CD4-positive, alpha-beta T cell treated with Interleukin-6 at 100 ng/mL for 8 hours (primary cell): ENCODE measurements around the gene DSG4.
"Not testable (repeated sequence)": the region's sequence is repeated elsewhere in the genome, so short reads cannot be mapped to it uniquely, and the experiment has no call there.

ENCODE experiments used
- DNase-seq: peaks from one replicate; pipeline ENCODE4 v3.0.0-alpha.2; 2020; ENCODE audit warnings: mixed read lengths, low spot score

DSG4 gene, protein sequence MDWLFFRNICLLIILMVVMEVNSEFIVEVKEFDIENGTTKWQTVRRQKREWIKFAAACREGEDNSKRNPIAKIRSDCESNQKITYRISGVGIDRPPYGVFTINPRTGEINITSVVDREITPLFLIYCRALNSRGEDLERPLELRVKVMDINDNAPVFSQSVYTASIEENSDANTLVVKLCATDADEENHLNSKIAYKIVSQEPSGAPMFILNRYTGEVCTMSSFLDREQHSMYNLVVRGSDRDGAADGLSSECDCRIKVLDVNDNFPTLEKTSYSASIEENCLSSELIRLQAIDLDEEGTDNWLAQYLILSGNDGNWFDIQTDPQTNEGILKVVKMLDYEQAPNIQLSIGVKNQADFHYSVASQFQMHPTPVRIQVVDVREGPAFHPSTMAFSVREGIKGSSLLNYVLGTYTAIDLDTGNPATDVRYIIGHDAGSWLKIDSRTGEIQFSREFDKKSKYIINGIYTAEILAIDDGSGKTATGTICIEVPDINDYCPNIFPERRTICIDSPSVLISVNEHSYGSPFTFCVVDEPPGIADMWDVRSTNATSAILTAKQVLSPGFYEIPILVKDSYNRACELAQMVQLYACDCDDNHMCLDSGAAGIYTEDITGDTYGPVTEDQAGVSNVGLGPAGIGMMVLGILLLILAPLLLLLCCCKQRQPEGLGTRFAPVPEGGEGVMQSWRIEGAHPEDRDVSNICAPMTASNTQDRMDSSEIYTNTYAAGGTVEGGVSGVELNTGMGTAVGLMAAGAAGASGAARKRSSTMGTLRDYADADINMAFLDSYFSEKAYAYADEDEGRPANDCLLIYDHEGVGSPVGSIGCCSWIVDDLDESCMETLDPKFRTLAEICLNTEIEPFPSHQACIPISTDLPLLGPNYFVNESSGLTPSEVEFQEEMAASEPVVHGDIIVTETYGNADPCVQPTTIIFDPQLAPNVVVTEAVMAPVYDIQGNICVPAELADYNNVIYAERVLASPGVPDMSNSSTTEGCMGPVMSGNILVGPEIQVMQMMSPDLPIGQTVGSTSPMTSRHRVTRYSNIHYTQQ

DNA sequence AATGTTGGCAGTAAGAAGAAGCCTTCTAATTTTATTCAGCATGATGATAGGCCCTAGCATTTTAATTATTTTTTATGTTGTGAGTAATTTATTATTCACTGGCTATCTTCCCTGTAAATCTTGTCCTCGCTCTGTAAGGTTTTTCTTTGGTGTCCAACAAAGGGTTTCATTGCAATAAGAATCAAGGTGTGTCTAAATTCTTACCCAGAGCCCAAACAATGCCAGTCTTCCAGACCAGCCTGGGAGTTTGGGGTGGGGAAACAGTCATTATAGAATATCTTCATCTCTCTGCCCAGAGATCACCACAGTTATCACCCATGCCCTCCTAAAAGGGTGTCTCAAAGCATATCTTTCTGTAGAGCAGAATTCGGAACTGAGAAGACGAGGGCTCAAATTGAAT is at the start of gene DSG4:
Gene DSG4 (plus strand): TSS at position 301 of the 400 bp plus-strand sequence. CDS start 135 bp downstream, outside the sequence.
- no peak for DNase-seq

DNA sequence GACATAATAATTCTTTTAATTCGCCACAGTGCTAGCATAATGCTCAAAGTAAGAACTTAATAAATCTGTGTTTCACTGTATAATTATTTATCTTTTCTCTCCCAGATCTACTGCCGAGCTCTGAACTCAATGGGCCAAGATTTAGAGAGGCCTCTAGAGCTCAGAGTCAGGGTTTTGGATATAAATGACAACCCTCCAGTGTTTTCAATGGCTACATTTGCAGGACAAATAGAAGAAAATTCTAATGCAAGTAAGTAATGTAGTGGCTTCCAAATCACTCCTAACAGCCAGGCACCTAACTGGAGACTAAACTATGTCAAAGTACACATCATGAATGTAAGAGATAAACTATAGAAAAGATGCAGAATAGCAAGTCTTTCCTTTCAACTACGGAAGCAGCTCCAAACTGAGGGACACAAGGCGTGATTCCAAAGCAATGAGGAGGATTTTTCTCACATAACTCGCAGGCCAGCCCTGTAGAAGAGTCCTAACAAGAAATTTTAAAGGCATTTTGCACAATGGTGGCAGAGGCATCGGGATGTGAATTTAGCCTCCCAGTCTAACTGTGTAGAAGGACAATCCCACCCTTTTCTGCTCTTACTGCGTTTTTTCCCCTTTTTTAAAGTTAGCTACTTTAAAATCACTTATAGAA is 46.7 kb upstream of the DSG4 start:
- no peak for DNase-seq

DNA sequence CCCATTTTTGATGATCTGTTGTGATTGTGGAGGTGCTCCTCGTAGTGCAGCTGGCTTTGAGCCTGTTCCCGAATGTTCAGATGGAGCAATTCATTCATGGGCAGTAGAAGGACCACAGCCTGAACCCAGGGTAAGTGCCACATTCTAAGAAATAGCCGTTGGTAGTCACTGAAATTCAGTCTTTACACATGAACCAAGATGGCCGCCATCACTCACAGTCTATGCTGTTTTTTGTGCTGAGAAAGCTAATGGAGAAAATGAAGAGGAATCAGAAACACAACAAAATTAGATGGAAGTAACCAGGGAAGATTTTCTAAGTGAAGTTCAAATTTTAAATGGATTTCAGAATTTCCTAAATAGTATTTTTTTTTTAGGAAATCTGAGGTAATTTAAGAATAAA is 33.1 kb upstream of the DSG4 start:
- DNase-seq, result no peak

- DNase-seq, result not testable (repeated sequence)
Measured at GRCh38 chr18:31353336-31353735, 23.2 kb upstream of the DSG4 start.

GRCh38 chr18:31354990-31355389 is 21.6 kb upstream of the DSG4 start:
- no peak for DNase-seq

DNA sequence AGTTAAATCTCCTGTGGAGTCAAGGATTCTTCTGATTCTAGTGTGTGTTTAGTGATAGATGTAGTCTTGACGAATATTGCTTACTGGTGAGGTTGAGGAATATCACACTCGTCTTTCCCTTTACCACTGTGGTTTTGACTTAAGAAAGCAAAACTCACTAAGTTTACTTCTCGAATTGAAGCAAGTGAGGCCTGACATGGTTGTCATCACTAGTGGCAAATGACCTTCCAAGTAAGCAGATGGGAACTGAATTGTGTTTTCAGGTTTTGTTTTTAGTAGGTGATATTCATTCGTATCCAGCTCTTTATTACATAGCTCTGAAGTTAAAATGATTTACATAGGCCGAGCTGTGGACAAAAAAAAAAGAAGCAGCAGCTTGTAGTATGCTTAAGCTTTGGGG is 20.6 kb upstream of the DSG4 start:
- DNase-seq, result no peak

DNA sequence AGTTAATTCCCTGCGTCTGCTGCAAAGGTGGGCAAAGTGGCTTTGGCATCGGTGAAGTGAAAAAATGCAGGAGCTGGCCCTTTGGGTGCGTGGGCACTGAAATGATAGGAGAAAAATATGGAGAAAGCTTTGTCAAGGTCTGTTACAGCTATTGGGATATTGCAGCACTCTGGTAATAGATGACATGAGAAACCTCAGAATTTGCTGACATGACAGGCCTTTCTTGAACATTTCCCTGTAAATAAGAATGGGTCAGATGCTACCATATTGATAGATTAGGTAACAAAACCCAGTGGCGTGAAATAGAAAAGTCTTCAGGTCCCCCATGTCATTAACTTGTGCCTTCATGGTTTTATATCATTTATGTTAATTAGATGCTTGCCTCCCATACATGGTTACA is 12.4 kb upstream of the DSG4 start:
- DNase-seq, result no peak

- DNase-seq, result no peak
Measured at GRCh38 chr18:31369478-31369877, 7.1 kb upstream of the DSG4 start.

DNA sequence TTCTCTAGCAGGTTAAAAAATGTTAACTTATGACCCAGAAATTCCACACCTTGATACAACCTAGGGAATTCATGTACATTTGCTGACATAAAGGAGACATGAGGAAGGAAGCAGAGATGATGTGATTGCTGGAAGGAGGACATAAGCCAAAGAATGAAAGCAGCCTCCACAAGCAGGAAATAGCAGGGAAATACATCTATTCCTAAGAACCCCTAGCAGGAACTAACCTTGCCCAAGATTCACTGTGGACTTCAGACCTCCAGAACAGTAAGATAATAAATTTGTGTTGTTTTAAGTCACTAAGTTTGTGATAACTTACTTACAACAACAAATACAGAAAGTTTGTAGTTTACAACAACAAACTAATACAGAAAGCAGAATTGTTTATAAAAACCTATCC is 4.6 kb upstream of the DSG4 start:
- DNase-seq, result no peak

DNA sequence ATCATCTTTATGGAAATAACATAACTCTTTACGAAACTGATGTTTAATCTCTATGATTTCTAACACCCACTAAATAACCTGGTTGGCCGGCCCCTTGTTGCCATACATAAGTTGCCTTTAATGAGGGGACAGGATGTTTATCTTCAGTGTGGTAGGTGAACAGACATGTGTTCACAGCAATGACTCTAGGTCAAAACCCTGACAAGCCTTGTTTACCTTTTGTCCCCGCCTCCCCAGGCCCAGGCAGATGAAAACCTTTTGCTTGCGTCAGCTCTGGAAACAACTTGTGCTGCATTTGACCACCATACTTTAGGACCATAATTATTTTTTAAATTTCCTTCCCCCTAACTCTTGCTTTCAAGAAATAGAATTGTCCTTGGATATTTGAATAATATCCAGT is 2.9 kb upstream of the DSG4 start:
- no peak for DNase-seq

DNA sequence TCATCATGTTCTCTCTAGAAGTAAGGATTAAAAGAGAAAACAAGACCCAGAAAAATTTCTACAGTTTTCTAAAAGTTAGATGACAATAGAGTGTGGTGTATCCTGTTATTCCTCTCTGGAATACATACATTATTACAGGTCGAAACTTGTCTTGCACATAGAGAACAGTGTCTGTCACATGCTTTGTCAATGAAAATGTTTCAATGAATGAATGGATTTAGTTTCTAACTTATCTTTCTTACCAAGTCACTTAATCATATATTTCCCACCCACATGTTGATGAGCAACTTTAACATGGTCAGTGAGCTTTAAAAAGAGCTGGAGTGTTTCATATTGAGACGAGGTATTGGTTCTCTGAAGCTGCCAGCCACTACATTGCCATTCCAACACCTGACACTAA is 4.3 kb downstream of the DSG4 start:
- DNase-seq, result no peak

GRCh38 chr18:31382107-31382506 is 5.5 kb downstream of the DSG4 start:
- no peak for DNase-seq

GRCh38 chr18:31386741-31387140 is 10.2 kb downstream of the DSG4 start:
- DNase-seq, result no peak

- no peak for DNase-seq
Measured at GRCh38 chr18:31393286-31393685, 16.7 kb downstream of the DSG4 start.

GRCh38 chr18:31396796-31397612 is 20.4 kb downstream of the DSG4 start:
- DNase-seq, result no peak

- DNase-seq, result no peak
Measured at GRCh38 chr18:31398191-31398590, 21.6 kb downstream of the DSG4 start.

GRCh38 chr18:31399306-31400032 is 22.9 kb downstream of the DSG4 start:
- no peak for DNase-seq

GRCh38 chr18:31401156-31402025 is 24.8 kb downstream of the DSG4 start:
- DNase-seq, result no peak

DNA sequence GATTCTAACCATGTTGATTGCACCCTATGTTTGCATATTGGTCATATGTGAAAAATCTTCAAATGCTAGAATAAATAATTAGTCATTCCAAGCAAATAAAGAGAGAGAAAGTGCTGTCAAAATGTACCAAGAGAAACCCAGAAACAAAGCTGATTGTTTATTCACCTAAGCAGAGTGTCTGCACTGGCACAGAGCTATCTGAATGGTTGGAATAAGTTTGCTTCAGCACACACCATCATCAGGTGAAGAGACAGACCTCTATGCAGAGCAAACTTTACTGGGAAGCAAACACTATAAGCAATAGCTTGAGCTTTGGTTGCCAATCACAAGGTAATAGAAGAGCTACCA is 25.4 kb downstream of the DSG4 start:
- DNase-seq, result no peak

GRCh38 chr18:31403409-31403808 is 26.8 kb downstream of the DSG4 start:
- DNase-seq, result no peak
